Astrocyte (in vitro differentiated cells and primary cell): ENCODE results near the gene PIK3R2. TPM values are rescaled to one million over a fixed set of nuclear protein-coding genes. Genes with fewer than 3 reads are reported as not detected.

Experiments used
- DNase-seq: peaks from one replicate; pipeline ENCODE4 v3.0.0-alpha.2; 2010; ENCODE audit warnings: low read depth
- FAIRE-seq: peaks from 2 replicates; lab custom pipeline; 2011; peaks lifted over from hg19 to GRCh38; lab: Jason Lieb, UNC
- H2AFZ ChIP-seq: 2 replicates; pipeline ENCODE4 v1.6.0; 2012; ENCODE audit warnings: low read depth, low read length, inconsistent platforms
- H3K27ac ChIP-seq: 2 replicates; pipeline ENCODE4 v1.5.1; 2011; ENCODE audit warnings: low read depth, low read length, inconsistent platforms
- H3K27me3 ChIP-seq: 2 replicates; pipeline ENCODE4 v1.6.0; 2011; ENCODE audit warnings: low read length, inconsistent platforms; ENCODE audit not compliant: insufficient read depth
- H3K36me3 ChIP-seq: 2 replicates; pipeline ENCODE4 v1.5.1; 2011; ENCODE audit warnings: low read length, inconsistent platforms; ENCODE audit not compliant: insufficient read depth
- H3K4me1 ChIP-seq: 2 replicates; pipeline ENCODE4 v1.5.1; 2011; ENCODE audit warnings: low read length, inconsistent platforms; ENCODE audit not compliant: insufficient read depth
- H3K4me2 ChIP-seq: 2 replicates; pipeline ENCODE4 v1.6.0; 2012; ENCODE audit warnings: low read length, inconsistent platforms
- H3K4me3 ChIP-seq: 2 replicates; pipeline ENCODE4 v1.5.1; 2011; ENCODE audit warnings: low read depth, mild to moderate bottlenecking, low read length, inconsistent platforms; ENCODE audit not compliant: insufficient read depth
- H3K79me2 ChIP-seq: 2 replicates; pipeline ENCODE4 v1.6.0; 2012; ENCODE audit warnings: mild to moderate bottlenecking, low read length, inconsistent platforms; ENCODE audit not compliant: insufficient read depth
- H3K9ac ChIP-seq: 2 replicates; pipeline ENCODE4 v1.6.0; 2012; ENCODE audit warnings: mild to moderate bottlenecking, low read length, inconsistent platforms
- H3K9me3 ChIP-seq: 2 replicates; pipeline ENCODE4 v1.5.1; 2012; ENCODE audit warnings: low read depth, mild to moderate bottlenecking, low read length, inconsistent platforms; ENCODE audit not compliant: insufficient read depth
- H4K20me1 ChIP-seq: 2 replicates; pipeline ENCODE4 v1.6.0; 2012; ENCODE audit warnings: low read length, inconsistent platforms; ENCODE audit not compliant: insufficient read depth
- H3K27ac Mint-ChIP-seq: one replicate; pipeline ENCODE4 v1.8.0; 2021; ENCODE audit warnings: mild to moderate bottlenecking, mixed read lengths; ENCODE audit not compliant: unreplicated experiment
- H3K27me3 Mint-ChIP-seq: one replicate; pipeline ENCODE4 v1.8.0; 2021; ENCODE audit warnings: low read depth, mixed read lengths; ENCODE audit not compliant: unreplicated experiment
- H3K36me3 Mint-ChIP-seq: one replicate; pipeline ENCODE4 v1.8.0; 2021; ENCODE audit warnings: low read depth, mixed read lengths; ENCODE audit not compliant: unreplicated experiment
- H3K4me1 Mint-ChIP-seq: one replicate; pipeline ENCODE4 v1.8.0; 2021; ENCODE audit warnings: low read depth, mixed read lengths; ENCODE audit not compliant: unreplicated experiment
- H3K4me3 Mint-ChIP-seq: one replicate; pipeline ENCODE4 v1.8.0; 2021; ENCODE audit warnings: mild to moderate bottlenecking, moderate library complexity, mixed read lengths; ENCODE audit not compliant: unreplicated experiment
- H3K9me3 Mint-ChIP-seq: one replicate; pipeline ENCODE4 v1.8.0; 2021; ENCODE audit warnings: mild to moderate bottlenecking, mixed read lengths; ENCODE audit not compliant: unreplicated experiment
- EZH2 ChIP-seq: IDR thresholded peaks from 2 replicates; pipeline ENCODE4 v1.6.1; 2012; ENCODE audit warnings: mild to moderate bottlenecking, low read length, inconsistent platforms; ENCODE audit not compliant: insufficient read depth
- total RNA-seq: library from RNA; stranded (reverse); gene quantifications from 2 replicates; pipeline ENCODE4 v1.2.1, GENCODE V29; 2021
- TF ChIP-seq, protein P1 (sequence below): IDR thresholded peaks from 2 replicates; pipeline ENCODE4 v1.5.1; 2011; ENCODE audit warnings: low read depth, mild to moderate bottlenecking, inconsistent platforms, low read length, moderate library complexity; ENCODE audit not compliant: insufficient read depth

Gene PIK3R2
- total RNA-seq, 1 donor from 2014 or later: 58.4 TPM

DNA sequence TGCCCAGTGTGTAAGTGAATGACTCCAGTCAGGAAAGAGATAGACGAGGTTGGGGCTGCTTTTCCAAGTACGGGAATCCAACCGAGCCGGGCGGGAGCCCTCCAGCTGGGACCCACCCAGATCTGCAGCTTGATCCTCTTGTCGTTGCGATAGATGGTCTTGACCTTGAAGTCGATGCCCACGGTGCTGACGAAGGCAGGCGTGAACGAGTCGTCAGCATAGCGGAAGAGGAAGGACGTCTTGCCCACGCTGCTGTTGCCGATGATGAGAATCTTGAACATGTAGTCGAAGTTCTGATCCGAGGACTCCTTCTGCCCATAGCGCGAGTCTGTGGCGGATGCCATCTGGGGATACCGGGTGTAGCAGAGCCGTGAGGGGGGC lies 49.4 kb downstream of the PIK3R2 start:
- Mint-ChIP-seq H3K9me3 (peaks cover 2% of the 10 kb centered on the region), H3K27me3 (peaks cover 2% of the 10 kb centered on the region), H3K4me3 (peak overlapping the region; percentile 72), H3K36me3 (peaks cover 17% of the 10 kb centered on the region), H3K4me1 (peaks cover 2% of the 10 kb centered on the region), H3K27ac (no peak overlapping the region)
- FAIRE-seq: no peak
- Histone ChIP-seq H3K27ac (no peak overlapping the region), H3K4me1 (peaks cover 18% of the 10 kb centered on the region), H3K4me3 (no peak overlapping the region), H4K20me1 (peaks cover 11% of the 10 kb centered on the region), H3K79me2 (peaks cover 3% of the 10 kb centered on the region), H3K36me3 (no peaks in the 10 kb centered on the region), H3K9ac (no peak overlapping the region), H2AFZ (no peak overlapping the region), H3K9me3 (no peaks in the 10 kb centered on the region), H3K27me3 (no peaks in the 10 kb centered on the region), H3K4me2 (peak overlapping the region; percentile 99)
- TF ChIP-seq, protein P1, sequence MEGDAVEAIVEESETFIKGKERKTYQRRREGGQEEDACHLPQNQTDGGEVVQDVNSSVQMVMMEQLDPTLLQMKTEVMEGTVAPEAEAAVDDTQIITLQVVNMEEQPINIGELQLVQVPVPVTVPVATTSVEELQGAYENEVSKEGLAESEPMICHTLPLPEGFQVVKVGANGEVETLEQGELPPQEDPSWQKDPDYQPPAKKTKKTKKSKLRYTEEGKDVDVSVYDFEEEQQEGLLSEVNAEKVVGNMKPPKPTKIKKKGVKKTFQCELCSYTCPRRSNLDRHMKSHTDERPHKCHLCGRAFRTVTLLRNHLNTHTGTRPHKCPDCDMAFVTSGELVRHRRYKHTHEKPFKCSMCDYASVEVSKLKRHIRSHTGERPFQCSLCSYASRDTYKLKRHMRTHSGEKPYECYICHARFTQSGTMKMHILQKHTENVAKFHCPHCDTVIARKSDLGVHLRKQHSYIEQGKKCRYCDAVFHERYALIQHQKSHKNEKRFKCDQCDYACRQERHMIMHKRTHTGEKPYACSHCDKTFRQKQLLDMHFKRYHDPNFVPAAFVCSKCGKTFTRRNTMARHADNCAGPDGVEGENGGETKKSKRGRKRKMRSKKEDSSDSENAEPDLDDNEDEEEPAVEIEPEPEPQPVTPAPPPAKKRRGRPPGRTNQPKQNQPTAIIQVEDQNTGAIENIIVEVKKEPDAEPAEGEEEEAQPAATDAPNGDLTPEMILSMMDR: no peak
- no peak for TF ChIP-seq EZH2
- no peak for DNase-seq

DNA sequence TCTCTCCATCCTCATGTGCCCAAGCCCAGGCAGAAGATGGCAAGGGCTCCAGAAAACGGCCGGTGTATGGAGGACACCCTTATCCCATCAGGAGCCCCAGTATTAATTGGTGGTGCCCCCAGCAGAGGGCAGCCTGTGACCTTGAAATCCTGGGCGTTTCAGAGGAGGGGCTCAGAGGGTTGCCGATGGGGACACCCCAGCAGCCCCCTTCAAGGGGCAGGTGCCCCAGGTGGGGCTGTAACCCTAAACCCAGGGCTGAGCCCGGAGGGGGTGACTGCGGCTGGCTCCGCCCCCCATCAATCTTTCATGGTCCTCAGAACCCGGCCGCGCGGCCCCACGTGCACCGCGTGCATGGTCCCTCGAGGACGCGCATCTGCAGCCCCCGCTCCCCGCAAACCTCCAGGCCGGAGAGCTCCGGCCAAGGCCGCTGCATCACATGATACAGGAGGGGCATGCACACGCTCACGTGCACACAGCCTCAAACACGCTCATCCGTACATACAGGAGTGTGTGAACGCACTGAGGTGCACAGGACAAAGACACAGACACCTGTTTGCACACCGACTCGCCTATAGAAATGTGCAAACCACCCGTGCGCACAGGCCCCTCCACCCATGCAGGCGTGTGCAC lies 49.9 kb downstream of the PIK3R2 start:
- H3K4me3 Mint-ChIP-seq: peak overlapping the region; percentile 95
- peaks cover 17% of the 10 kb centered on the region for H3K36me3 Mint-ChIP-seq
- FAIRE-seq: no peak
- Histone ChIP-seq H3K4me2 (peak overlapping the region; percentile 99), H3K4me1 (peaks cover 18% of the 10 kb centered on the region), H2AFZ (peak overlapping the region; percentile 99), H3K36me3 (no peaks in the 10 kb centered on the region), H3K4me3 (peak overlapping the region; percentile 80), H3K9me3 (no peaks in the 10 kb centered on the region), H3K9ac (peak overlapping the region; percentile 78), H3K27ac (no peak overlapping the region), H3K79me2 (peaks cover 3% of the 10 kb centered on the region), H4K20me1 (peaks cover 11% of the 10 kb centered on the region), H3K27me3 (no peaks in the 10 kb centered on the region)
- no peak for TF ChIP-seq EZH2
- TF ChIP-seq, protein P1: peak; percentile 11
- DNase-seq: no peak
- H3K9me3 Mint-ChIP-seq: peaks cover 2% of the 10 kb centered on the region
- H3K4me1 Mint-ChIP-seq: peaks cover 2% of the 10 kb centered on the region
- H3K27me3 Mint-ChIP-seq: peaks cover 2% of the 10 kb centered on the region
- H3K27ac Mint-ChIP-seq: no peak overlapping the region

DNA sequence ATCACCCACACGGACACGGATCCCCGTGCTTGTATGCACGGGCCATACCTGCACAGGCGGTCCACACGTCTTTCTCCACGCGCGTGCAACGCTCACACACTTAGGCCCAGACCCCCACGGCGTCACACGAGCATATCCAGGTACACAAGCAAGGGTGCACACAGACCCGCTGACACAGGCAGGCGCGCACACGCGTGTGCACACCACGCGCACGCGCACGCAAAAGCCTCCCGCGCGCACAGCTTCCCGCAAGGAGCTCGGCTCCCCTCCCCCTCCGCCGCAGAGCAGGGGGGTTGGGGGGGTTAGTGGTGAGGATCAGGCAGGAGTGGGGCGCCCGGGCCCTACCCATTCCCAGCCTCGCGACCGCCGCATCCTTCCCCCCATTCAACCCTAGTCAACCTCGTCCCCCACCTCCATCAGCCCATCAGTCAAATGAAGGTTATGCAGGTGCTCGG lies 50.5 kb downstream of the PIK3R2 start:
- Histone ChIP-seq H3K4me2 (peak overlapping the region; percentile 99), H3K27me3 (no peaks in the 10 kb centered on the region), H3K36me3 (no peaks in the 10 kb centered on the region), H3K79me2 (peaks cover 3% of the 10 kb centered on the region), H3K9ac (peak overlapping the region; percentile 78), H3K27ac (no peak overlapping the region), H3K9me3 (no peaks in the 10 kb centered on the region), H2AFZ (peak overlapping the region; percentile 99), H3K4me3 (peak overlapping the region; percentile 80), H4K20me1 (peaks cover 11% of the 10 kb centered on the region), H3K4me1 (peaks cover 18% of the 10 kb centered on the region)
- Mint-ChIP-seq H3K27me3 (peaks cover 2% of the 10 kb centered on the region), H3K4me1 (peaks cover 2% of the 10 kb centered on the region), H3K4me3 (peak overlapping the region; percentile 95), H3K36me3 (peaks cover 14% of the 10 kb centered on the region), H3K27ac (no peak overlapping the region), H3K9me3 (peaks cover 2% of the 10 kb centered on the region)
- no peak for TF ChIP-seq EZH2
- TF ChIP-seq, protein P1: no peak
- FAIRE-seq: no peak
- no peak for DNase-seq
